ENCODE measurements around the gene PIGU.
"Not testable (repeated sequence)": the region's sequence is repeated elsewhere in the genome, so short reads cannot be mapped to it uniquely, and the experiment has no call there.

Gene PIGU

DNA sequence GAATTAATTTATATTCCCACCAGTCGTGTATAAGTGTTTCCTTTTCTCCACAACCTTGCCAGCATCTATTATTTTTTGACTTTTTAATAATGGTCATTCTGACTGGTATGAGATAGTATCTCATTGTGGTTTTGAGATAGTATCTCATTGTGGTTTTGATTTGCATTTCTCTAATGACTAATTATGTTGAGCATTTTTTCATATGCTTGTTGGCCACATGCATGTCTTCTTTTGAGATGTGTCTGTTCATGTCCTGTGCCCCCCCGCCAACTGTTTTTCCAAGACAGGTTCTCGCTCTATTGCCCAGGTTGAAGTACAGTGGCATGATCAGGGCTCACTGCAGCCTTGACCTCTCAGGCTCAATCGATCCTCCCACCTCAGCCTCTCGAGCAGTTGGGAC lies 15.1 kb downstream of the PIGU start:
- not testable (repeated sequence) for DNase-seq (ENCODE audit: low spot score)

GRCh38 chr20:34658654-34659053 lies 18.2 kb downstream of the PIGU start:
- DNase-seq (ENCODE audit: low spot score), result not testable (repeated sequence)

GRCh38 chr20:34654207-34654744 lies 22.6 kb downstream of the PIGU start:
- DNase-seq (ENCODE audit: low spot score), result no peak

DNA sequence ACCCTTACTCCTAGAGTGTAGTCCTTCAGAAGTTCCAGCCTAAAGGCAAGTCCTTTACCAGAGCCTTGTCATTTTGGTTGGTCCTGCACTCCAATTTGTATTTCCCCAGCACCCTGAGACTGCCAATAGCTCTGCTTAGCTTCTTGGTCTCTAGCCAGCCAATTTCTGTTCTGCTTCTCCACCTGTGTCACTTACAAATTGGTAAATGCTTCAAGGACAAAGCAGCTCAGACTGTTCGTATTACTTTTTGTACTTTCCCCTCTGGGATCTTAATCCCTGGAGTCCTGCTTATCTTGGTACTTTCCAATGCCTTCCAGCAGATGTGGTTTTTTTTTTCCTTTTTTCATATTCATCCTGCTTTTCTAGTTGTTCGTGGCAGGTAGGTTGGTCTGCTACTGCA lies 25.7 kb downstream of the PIGU start:
- no peak for DNase-seq (ENCODE audit: low spot score)

DNA sequence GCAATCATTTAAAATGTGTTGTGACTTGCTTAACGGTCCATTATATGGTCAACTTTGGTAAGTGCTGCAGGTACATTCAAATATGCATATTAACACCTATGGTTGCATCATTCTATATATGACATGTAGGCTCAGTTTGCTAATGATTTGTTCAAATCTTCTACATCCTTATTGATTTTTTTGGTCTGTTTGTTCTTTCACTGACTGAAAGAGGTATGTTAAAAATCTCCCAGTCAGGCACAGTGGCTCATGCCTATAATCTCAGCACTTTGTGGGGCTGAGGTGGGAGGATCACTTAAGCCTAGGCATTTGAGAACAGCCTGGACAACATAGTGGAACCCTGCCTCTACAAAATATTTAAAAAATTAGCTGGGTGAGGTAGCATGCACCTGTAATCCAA lies 29.2 kb downstream of the PIGU start:
- no peak for DNase-seq (ENCODE audit: low spot score)

DNA sequence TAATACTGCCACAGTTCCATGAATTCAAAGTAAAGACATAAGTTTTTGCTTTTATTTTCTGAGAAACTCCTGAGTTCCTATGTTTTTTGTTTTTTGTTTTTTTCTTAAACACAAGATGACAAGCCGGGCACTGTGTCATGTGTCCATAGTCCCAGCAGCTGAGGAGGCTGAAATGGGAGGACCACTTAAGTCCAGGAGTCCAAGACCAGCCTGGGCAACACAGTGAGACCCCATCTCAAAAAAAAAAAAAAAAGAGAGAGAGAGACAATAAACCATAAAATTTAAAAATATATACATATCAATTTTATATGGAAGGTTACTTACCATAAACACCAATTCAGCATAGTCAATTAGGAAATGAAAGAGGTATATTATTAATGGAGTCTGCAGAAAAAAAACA lies 31.9 kb downstream of the PIGU start:
- no peak for DNase-seq (ENCODE audit: low spot score)

DNA sequence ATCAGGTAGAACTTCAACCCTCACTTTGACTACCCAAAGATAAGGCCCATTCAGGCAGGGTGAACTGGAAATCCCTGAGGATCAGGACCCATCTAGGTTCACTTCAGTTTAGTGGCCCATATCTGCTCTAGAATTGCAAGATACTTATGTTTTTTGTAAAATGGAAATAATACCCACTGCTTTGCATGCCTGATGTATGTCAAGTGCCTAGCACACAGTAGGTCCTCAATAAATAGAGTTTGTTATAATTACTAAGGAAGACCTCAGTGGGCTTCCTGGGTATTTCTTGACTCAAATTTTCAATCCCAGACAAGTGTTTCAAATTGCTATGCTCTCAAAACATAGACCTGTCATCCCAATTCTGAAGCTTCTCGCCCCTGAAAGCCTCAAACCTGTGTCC lies 32.5 kb downstream of the PIGU start:
- DNase-seq (ENCODE audit: low spot score), result no peak

DNA sequence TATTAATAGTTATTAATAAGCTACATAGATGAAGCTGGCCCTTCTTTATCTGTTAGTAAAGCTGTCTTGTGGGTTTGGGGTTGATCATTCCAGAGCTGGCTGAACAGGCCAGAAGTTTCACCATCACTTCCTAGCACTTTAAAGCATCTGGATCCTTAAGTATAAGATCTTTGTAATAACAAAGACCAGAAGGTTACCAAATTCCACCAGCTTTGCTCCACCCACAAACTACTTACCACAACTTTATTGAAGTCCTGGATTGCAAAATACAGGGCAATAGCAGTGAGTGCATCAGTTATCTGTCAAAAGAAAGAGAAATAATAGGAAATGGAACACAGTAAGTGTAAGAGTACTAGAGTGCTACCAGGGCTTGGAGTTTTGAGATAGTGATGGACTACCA lies 33.0 kb downstream of the PIGU start:
- no peak for DNase-seq (ENCODE audit: low spot score)

GRCh38 chr20:34642009-34642408 lies 34.9 kb downstream of the PIGU start:
- no peak for DNase-seq (ENCODE audit: low spot score)

GRCh38 chr20:34639755-34640222 lies 37.1 kb downstream of the PIGU start:
- DNase-seq (ENCODE audit: low spot score), result no peak

DNA sequence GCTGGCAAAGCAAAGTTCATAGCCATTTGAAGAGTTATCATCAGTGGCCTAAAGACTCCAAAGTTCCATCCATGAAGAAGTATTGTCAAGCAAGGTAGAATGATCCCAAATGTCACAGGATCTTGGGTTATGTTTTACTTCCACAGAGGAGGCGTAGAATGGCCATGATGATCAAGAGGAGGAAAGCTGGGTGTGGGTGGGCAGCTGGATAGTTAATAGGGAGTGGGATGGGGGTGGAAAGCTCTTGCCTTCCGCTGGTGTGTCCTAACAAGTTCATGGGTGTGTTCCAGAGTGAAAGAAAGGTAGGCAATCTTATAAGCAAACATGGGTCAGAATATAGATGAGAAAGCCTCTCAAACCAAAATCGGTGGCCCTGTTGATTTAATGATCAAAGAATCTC lies 38.4 kb downstream of the PIGU start:
- no peak for DNase-seq (ENCODE audit: low spot score)

GRCh38 chr20:34638039-34638292 lies 38.9 kb downstream of the PIGU start:
- DNase-seq (ENCODE audit: low spot score), result no peak

- no peak for DNase-seq (ENCODE audit: low spot score)
Observed at GRCh38 chr20:34637245-34638038, 39.5 kb downstream of the PIGU start.

DNA sequence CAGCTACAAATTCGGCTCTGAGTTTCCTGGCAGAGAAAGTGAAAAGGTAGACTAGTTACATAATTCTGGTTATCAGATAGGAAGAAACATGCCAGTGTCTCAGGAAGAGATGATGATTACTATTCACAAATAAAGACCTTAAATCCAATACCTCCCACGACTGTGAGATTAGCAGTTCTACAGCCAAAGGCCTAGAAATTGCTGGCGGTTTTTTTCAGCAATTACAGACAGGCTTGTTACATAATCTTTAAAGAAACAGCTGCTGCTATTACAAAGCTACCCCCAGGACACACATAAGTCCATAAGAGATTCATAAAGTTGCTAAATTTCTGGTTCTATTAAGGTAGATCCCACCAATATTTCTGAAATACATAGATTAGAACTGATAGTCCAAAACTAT lies 40.2 kb downstream of the PIGU start:
- DNase-seq (ENCODE audit: low spot score), result no peak

DNA sequence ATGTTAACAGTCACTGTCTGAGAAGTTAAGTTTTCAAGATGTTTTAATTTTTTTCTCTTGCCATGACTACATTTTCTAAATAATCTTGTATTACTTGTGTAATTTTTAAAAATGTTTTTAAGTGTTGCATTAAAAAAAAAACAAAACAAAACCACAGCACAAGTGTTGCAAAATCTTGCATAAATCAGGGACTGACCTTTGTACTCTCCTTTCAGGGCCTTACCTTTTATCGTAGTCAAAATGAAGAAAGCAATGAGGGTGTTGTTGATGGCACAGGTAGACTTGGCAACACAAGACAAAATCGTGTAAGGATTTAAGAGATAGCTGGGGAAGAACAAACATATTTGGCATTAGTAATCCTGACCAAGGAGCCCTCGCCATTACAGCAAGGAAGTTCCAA lies 42.5 kb downstream of the PIGU start:
- DNase-seq (ENCODE audit: low spot score), result no peak

- no peak for DNase-seq (ENCODE audit: low spot score)
Observed at GRCh38 chr20:34632870-34633452, 43.9 kb downstream of the PIGU start.

DNA sequence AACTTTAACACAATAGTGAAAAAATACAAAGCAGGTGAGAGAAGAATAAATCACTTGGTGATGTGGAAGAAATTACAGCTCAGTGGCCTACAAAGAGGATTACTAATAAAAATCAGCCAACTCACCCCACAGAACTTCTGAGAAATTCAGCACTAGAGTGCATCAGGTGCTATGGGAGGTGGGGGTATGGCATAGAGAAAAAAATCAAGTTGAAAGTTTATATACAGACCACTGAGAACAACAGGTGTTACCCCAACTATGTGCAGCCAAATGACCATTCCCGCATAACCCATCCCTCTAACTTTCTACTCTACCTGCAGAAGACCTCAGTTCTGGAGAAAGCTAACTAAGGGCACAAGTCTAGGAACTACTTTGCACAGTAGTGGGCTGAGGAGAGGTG lies 47.0 kb downstream of the PIGU start:
- DNase-seq (ENCODE audit: low spot score), result no peak

DNA sequence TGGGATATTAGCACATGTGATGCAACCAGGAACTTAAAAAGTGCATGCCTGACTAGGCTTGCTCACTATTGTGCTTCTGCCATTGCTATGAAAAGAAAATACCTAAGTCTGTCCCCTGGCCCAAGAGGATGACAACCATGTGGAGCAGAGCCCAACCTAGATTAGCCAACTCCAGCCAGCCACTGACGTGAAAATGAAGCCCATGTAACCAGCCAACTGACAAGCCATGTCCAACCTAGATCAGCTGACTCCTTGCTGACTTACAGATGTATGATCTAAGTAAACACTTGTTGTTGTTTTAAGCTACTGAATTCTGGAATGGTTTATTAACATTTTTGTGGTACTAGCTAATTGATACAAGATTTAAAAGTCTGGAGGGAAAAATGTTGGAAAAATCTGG lies 47.5 kb downstream of the PIGU start:
- no peak for DNase-seq (ENCODE audit: low spot score)

- no peak for DNase-seq (ENCODE audit: low spot score)
Observed at GRCh38 chr20:34628026-34628425, 48.9 kb downstream of the PIGU start.

GRCh38 chr20:34627458-34627857 lies 49.4 kb downstream of the PIGU start:
- DNase-seq (ENCODE audit: low spot score), result no peak

DNA sequence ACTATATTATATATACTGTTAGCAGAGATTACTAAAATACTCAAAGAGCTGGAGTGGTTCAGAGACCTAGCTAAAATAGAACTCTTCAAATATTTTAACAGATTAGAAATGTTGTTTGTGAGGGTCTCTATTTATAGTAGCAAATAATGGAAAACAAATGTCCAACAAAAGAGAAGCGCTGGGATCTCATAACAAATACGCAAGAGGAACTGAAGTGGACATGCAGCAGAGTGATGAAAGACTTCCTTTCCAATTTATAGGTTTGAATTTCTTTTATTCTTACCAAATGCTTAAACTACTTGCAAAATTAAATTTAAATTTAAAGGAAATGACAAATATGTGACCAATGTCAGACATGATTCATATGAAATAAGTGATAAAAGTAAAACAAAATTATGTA lies 49.9 kb downstream of the PIGU start:
- no peak for DNase-seq (ENCODE audit: low spot score)

GRCh38 chr20:34624629-34625028 lies 52.3 kb downstream of the PIGU start:
- DNase-seq (ENCODE audit: low spot score), result no peak

GRCh38 chr20:34622821-34623451 lies 54.0 kb downstream of the PIGU start:
- DNase-seq (ENCODE audit: low spot score), result no peak
